ENCODE results near the gene NPSR1.
"Not testable (repeated sequence)": the region's sequence is repeated elsewhere in the genome, so short reads cannot be mapped to it uniquely, and the experiment has no call there.

Gene NPSR1

GRCh38 chr7:34757570-34758110 lies 99.6 kb downstream of the NPSR1 start:
- no peak for DNase-seq (ENCODE audit: low spot score)

GRCh38 chr7:34758111-34758601 lies 100.1 kb downstream of the NPSR1 start:
- DNase-seq (ENCODE audit: low spot score) = no peak

- DNase-seq (ENCODE audit: low spot score) = peak; percentile 72
Observed at GRCh38 chr7:34759477-34760125, 101.6 kb downstream of the NPSR1 start.

GRCh38 chr7:34760271-34760670 lies 102.3 kb downstream of the NPSR1 start:
- no peak for DNase-seq (ENCODE audit: low spot score)

- DNase-seq (ENCODE audit: low spot score) = no peak
Observed at GRCh38 chr7:34761206-34761605, 103.2 kb downstream of the NPSR1 start.

GRCh38 chr7:34761627-34762026 lies 103.6 kb downstream of the NPSR1 start:
- DNase-seq (ENCODE audit: low spot score) = no peak

- no peak for DNase-seq (ENCODE audit: low spot score)
Observed at GRCh38 chr7:34762764-34763163, 104.7 kb downstream of the NPSR1 start.

- no peak for DNase-seq (ENCODE audit: low spot score)
Observed at GRCh38 chr7:34772296-34772938, 114.4 kb downstream of the NPSR1 start.

GRCh38 chr7:34776748-34777358 lies 118.8 kb downstream of the NPSR1 start:
- no peak for DNase-seq (ENCODE audit: low spot score)

- no peak for DNase-seq (ENCODE audit: low spot score)
Observed at GRCh38 chr7:34780546-34780945, 122.5 kb downstream of the NPSR1 start.

- DNase-seq (ENCODE audit: low spot score) = peak; percentile 8
Observed at GRCh38 chr7:34787586-34787985, 129.6 kb downstream of the NPSR1 start.

- DNase-seq (ENCODE audit: low spot score) = no peak
Observed at GRCh38 chr7:34806831-34807230, 148.8 kb downstream of the NPSR1 start.

- no peak for DNase-seq (ENCODE audit: low spot score)
Observed at GRCh38 chr7:34807548-34808340, 149.7 kb downstream of the NPSR1 start.

GRCh38 chr7:34814203-34814842 lies 156.3 kb downstream of the NPSR1 start:
- not testable (repeated sequence) for DNase-seq (ENCODE audit: low spot score)

- DNase-seq (ENCODE audit: low spot score) = no peak
Observed at GRCh38 chr7:34821932-34822558, 164.0 kb downstream of the NPSR1 start.

- DNase-seq (ENCODE audit: low spot score) = peak; percentile 56
Observed at GRCh38 chr7:34823650-34824258, 165.7 kb downstream of the NPSR1 start.

- no peak for DNase-seq (ENCODE audit: low spot score)
Observed at GRCh38 chr7:34825221-34825620, 167.2 kb downstream of the NPSR1 start.

- no peak for DNase-seq (ENCODE audit: low spot score)
Observed at GRCh38 chr7:34830390-34830789, 172.4 kb downstream of the NPSR1 start.

GRCh38 chr7:34831436-34831835 lies 173.4 kb downstream of the NPSR1 start:
- DNase-seq (ENCODE audit: low spot score) = peak; percentile 11

GRCh38 chr7:34832020-34832419 lies 174.0 kb downstream of the NPSR1 start:
- no peak for DNase-seq (ENCODE audit: low spot score)

Data from pons (tissue), 1 donor.